ENCODE data around the gene NUP93. TPM values are rescaled to one million over a fixed set of nuclear protein-coding genes. Genes with fewer than 3 reads are reported as not detected.
"Not testable (repeated sequence)": the region's sequence is repeated elsewhere in the genome, so short reads cannot be mapped to it uniquely, and the experiment has no call there.

NUP93 gene
- polyA plus RNA-seq, 4 donors, result 14.1 to 32.1 (median 22.3) TPM

DNA sequence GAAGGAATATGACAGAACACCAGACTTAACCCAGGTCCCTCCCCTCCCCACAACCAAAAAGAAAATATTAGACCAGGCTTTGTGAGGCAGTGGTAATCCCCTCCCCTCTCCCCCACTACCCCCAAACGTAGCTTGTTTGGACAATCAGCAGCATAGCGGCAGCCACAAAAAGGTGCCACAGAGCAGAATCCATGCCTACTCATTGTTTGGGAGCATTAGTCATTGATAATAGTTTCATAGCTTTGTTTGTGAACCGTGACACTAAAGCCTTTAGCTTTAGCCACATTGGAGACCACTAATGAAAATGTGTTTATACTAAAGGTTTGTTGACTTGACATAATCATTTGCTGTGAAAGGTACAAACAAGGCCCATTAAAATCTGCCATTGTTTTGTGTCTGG, 65.1 kb downstream of the NUP93 start:
- WGBS, 3 donors, result 88 to 96% (median 91%) methylated on average over 3 of the region's 3 CpGs
- Histone ChIP-seq H3K27me3 (ENCODE audit: control insufficient read depth in 3 of 3, insufficient read depth in 3 of 3, low read length in 3 of 3) (no peaks in the 10 kb centered on the region), H3K36me3 (ENCODE audit: control insufficient read depth in 3 of 3, insufficient read depth in 2 of 3, low read depth in 1 of 3, low read length in 3 of 3) (peaks cover 0 to 3% (median 0%) of the 10 kb centered on the region in 3 donors), H3K27ac (ENCODE audit: low read depth in 1 of 3, low read length in 2 of 3) (no peak overlapping the region), H3K9me3 (ENCODE audit: control insufficient read depth in 2 of 2, insufficient read depth in 1 of 2, low read depth in 1 of 2, low read length in 1 of 2) (no peaks in the 10 kb centered on the region), H3K4me3 (ENCODE audit: low read depth in 1 of 3, low read length in 3 of 3) (no peak overlapping the region), H3K4me1 (ENCODE audit: control insufficient read depth in 3 of 3, insufficient read depth in 2 of 3, low read depth in 1 of 3, low read length in 2 of 3) (no peaks in the 10 kb centered on the region)
- no peak for DNase-seq
- no peak for FAIRE-seq

DNA sequence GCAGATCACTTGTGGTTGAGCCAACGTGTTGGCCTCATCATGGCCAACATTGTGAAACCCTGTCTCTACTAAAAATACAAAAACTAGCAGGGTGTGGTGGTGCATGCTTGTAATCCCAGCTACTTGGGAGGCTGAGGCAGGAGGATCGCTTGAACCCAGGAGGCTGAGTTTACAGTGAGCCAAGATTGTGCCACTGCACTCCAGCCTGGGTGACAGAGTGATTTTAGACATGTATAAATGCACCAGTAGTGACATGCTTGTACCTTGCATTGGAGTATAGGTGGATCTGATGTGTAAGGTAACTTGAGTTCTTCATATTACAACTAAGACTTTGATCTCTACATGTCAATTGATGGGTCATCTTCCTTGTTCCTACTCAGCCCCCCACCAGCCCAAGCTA, 67.1 kb downstream of the NUP93 start:
- not testable (repeated sequence) for H3K4me1 ChIP-seq (ENCODE audit: control insufficient read depth in 3 of 3, insufficient read depth in 2 of 3, low read depth in 1 of 3, low read length in 2 of 3); H3K36me3 ChIP-seq (ENCODE audit: control insufficient read depth in 3 of 3, insufficient read depth in 2 of 3, low read depth in 1 of 3, low read length in 3 of 3); H3K4me3 ChIP-seq (ENCODE audit: low read depth in 1 of 3, low read length in 3 of 3); FAIRE-seq; H3K27ac ChIP-seq (ENCODE audit: low read depth in 1 of 3, low read length in 2 of 3); H3K27me3 ChIP-seq (ENCODE audit: control insufficient read depth in 3 of 3, insufficient read depth in 3 of 3, low read length in 3 of 3); DNase-seq; H3K9me3 ChIP-seq (ENCODE audit: control insufficient read depth in 2 of 2, insufficient read depth in 1 of 2, low read depth in 1 of 2, low read length in 1 of 2)
- WGBS, 3 donors, result 91 to 97% (median 95%) methylated on average over 2 of the region's 2 CpGs

DNA sequence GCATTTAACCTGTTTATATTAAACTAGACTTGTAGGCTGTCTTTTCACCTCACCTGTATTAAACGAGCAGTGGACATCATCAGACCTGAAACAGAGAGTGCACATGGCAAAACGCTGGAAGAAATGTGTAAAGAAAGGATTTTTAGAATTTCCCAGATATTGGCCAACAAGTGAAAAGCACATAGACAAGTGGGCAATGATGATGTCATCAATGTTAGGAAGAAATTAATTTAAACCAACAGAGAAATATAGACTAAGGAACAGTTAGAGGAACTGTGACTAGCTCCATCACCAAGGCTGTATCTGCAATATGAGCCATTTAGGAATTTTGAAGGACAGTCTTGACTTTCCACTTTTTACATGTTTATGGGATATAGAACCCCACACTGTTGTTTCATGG, 67.9 kb downstream of the NUP93 start:
- no peaks in the 10 kb centered on the region for H3K4me1 ChIP-seq (ENCODE audit: control insufficient read depth in 3 of 3, insufficient read depth in 2 of 3, low read depth in 1 of 3, low read length in 2 of 3)
- DNase-seq, result no peak
- no peak overlapping the region for H3K27ac ChIP-seq (ENCODE audit: low read depth in 1 of 3, low read length in 2 of 3)
- H3K27me3 ChIP-seq (ENCODE audit: control insufficient read depth in 3 of 3, insufficient read depth in 3 of 3, low read length in 3 of 3), result no peaks in the 10 kb centered on the region
- no peaks in the 10 kb centered on the region for H3K9me3 ChIP-seq (ENCODE audit: control insufficient read depth in 2 of 2, insufficient read depth in 1 of 2, low read depth in 1 of 2, low read length in 1 of 2)
- WGBS, 3 donors, result 88 to 92% (median 89%) methylated on average over 2 of the region's 2 CpGs
- FAIRE-seq, result no peak
- H3K4me3 ChIP-seq (ENCODE audit: low read depth in 1 of 3, low read length in 3 of 3), result no peak overlapping the region
- H3K36me3 ChIP-seq (ENCODE audit: control insufficient read depth in 3 of 3, insufficient read depth in 2 of 3, low read depth in 1 of 3, low read length in 3 of 3), result peaks cover 0 to 3% (median 0%) of the 10 kb centered on the region in 3 donors

DNA sequence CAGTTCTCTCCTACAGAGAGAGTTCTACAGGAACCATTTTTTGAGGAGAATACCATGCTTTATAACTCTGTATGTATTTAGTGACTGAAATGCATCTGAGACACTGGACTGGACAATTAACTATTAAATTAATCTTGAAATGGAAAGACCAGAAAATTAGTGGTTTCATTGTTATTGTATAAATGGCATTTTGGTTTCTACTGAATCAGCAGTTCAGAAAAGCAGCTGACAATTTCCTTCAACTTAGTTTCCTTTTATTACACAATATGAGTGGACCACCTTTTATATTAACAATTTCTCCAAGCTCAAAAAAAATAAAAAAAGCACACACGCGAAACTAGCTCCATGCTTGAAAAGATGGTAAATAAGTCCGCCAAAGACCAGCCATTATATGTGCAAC, 69.0 kb downstream of the NUP93 start:
- FAIRE-seq (no peak), DNase-seq (no peak)
- WGBS, 3 donors, result 93 to 99% (median 98%) methylated on average over 3 of the region's 3 CpGs
- Histone ChIP-seq H3K4me3 (ENCODE audit: low read depth in 1 of 3, low read length in 3 of 3) (no peak overlapping the region), H3K9me3 (ENCODE audit: control insufficient read depth in 2 of 2, insufficient read depth in 1 of 2, low read depth in 1 of 2, low read length in 1 of 2) (no peaks in the 10 kb centered on the region), H3K27me3 (ENCODE audit: control insufficient read depth in 3 of 3, insufficient read depth in 3 of 3, low read length in 3 of 3) (no peaks in the 10 kb centered on the region), H3K4me1 (ENCODE audit: control insufficient read depth in 3 of 3, insufficient read depth in 2 of 3, low read depth in 1 of 3, low read length in 2 of 3) (no peaks in the 10 kb centered on the region), H3K27ac (ENCODE audit: low read depth in 1 of 3, low read length in 2 of 3) (no peak overlapping the region), H3K36me3 (ENCODE audit: control insufficient read depth in 3 of 3, insufficient read depth in 2 of 3, low read depth in 1 of 3, low read length in 3 of 3) (peaks cover 0 to 3% (median 0%) of the 10 kb centered on the region in 3 donors)

DNA sequence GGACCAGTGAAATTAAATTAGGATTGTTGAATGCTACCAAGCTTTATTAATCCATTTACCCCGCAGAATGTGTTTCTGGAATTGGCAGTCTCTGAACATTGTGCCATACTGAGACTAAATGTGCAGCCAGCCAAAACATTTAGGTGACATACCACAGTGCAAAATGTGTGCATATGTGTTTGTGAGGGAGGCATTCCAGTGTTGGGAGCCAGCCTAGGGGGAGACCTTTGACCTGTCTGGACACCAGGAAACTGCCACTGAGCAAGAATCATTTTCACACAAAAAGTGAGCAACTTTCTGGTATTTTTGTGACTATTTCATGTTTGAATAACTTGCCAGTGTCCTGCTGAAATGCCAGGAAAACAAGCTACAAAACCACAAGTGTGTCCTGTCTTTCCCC, 70.4 kb downstream of the NUP93 start:
- WGBS, 3 donors, result 87 to 96% (median 89%) methylated on average over 1 of the region's 1 CpG
- H3K27ac ChIP-seq (ENCODE audit: low read depth in 1 of 3, low read length in 2 of 3), result no peak overlapping the region
- no peak for FAIRE-seq
- no peaks in the 10 kb centered on the region for H3K27me3 ChIP-seq (ENCODE audit: control insufficient read depth in 3 of 3, insufficient read depth in 3 of 3, low read length in 3 of 3)
- no peak overlapping the region for H3K4me3 ChIP-seq (ENCODE audit: low read depth in 1 of 3, low read length in 3 of 3)
- H3K36me3 ChIP-seq (ENCODE audit: control insufficient read depth in 3 of 3, insufficient read depth in 2 of 3, low read depth in 1 of 3, low read length in 3 of 3), result peaks cover 0 to 6% (median under 1%) of the 10 kb centered on the region in 3 donors
- no peaks in the 10 kb centered on the region for H3K4me1 ChIP-seq (ENCODE audit: control insufficient read depth in 3 of 3, insufficient read depth in 2 of 3, low read depth in 1 of 3, low read length in 2 of 3)
- H3K9me3 ChIP-seq (ENCODE audit: control insufficient read depth in 2 of 2, insufficient read depth in 1 of 2, low read depth in 1 of 2, low read length in 1 of 2), result peaks cover 0 to 2% of the 10 kb centered on the region in 2 donors
- DNase-seq, result no peak

GRCh38 chr16:56801762-56802161, 71.8 kb downstream of the NUP93 start:
- H3K27me3 ChIP-seq (ENCODE audit: control insufficient read depth in 3 of 3, insufficient read depth in 3 of 3, low read length in 3 of 3), result no peaks in the 10 kb centered on the region
- H3K4me3 ChIP-seq (ENCODE audit: low read depth in 1 of 3, low read length in 3 of 3), result no peak overlapping the region
- DNase-seq (no peak), FAIRE-seq (no peak)
- H3K4me1 ChIP-seq (ENCODE audit: control insufficient read depth in 3 of 3, insufficient read depth in 2 of 3, low read depth in 1 of 3, low read length in 2 of 3), result no peaks in the 10 kb centered on the region
- H3K27ac ChIP-seq (ENCODE audit: low read depth in 1 of 3, low read length in 2 of 3), result no peak overlapping the region
- H3K36me3 ChIP-seq (ENCODE audit: control insufficient read depth in 3 of 3, insufficient read depth in 2 of 3, low read depth in 1 of 3, low read length in 3 of 3), result peaks cover 3 to 8% (median 5%) of the 10 kb centered on the region in 3 donors
- WGBS, 3 donors, result 79 to 90% (median 82%) methylated on average over 3 of the region's 3 CpGs
- H3K9me3 ChIP-seq (ENCODE audit: control insufficient read depth in 2 of 2, insufficient read depth in 1 of 2, low read depth in 1 of 2, low read length in 1 of 2), result peaks cover 0 to 2% of the 10 kb centered on the region in 2 donors

- no peaks in the 10 kb centered on the region for H3K27me3 ChIP-seq (ENCODE audit: control insufficient read depth in 3 of 3, insufficient read depth in 3 of 3, low read length in 3 of 3)
- no peaks in the 10 kb centered on the region for H3K4me1 ChIP-seq (ENCODE audit: control insufficient read depth in 3 of 3, insufficient read depth in 2 of 3, low read depth in 1 of 3, low read length in 2 of 3)
- no peak overlapping the region for H3K4me3 ChIP-seq (ENCODE audit: low read depth in 1 of 3, low read length in 3 of 3)
- no peak overlapping the region for H3K27ac ChIP-seq (ENCODE audit: low read depth in 1 of 3, low read length in 2 of 3)
- FAIRE-seq, result no peak
- 85 to 91% (median 88%) methylated on average over 3 of the region's 3 CpGs for WGBS, 3 donors
- peaks cover 6 to 13% (median 9%) of the 10 kb centered on the region in 3 donors for H3K36me3 ChIP-seq (ENCODE audit: control insufficient read depth in 3 of 3, insufficient read depth in 2 of 3, low read depth in 1 of 3, low read length in 3 of 3)
- DNase-seq, result no peak
- peaks cover 0 to 2% of the 10 kb centered on the region in 2 donors for H3K9me3 ChIP-seq (ENCODE audit: control insufficient read depth in 2 of 2, insufficient read depth in 1 of 2, low read depth in 1 of 2, low read length in 1 of 2)
Observed at GRCh38 chr16:56807011-56807675, 77.2 kb downstream of the NUP93 start.

DNA sequence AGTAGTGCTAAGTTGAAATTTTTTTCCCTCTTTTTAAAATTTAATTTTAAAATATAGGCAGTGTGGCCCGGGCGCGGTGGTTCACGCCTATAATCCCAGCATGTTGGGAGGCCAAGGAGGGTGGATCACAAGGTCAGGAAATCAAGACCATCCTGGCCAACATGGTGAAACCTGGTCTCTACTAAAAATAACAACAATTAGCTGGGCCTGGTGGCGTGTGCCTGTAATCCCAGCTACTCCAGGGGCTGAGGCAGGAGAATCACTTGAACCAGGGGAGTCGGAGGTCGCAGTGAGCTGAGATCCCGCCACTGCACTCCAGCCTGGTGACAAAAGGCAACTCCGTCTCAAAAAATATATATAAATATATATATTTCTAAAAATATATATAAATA, 77.7 kb downstream of the NUP93 start:
- H3K27me3 ChIP-seq (ENCODE audit: control insufficient read depth in 3 of 3, insufficient read depth in 3 of 3, low read length in 3 of 3); DNase-seq; H3K4me3 ChIP-seq (ENCODE audit: low read depth in 1 of 3, low read length in 3 of 3); FAIRE-seq; H3K9me3 ChIP-seq (ENCODE audit: control insufficient read depth in 2 of 2, insufficient read depth in 1 of 2, low read depth in 1 of 2, low read length in 1 of 2); H3K27ac ChIP-seq (ENCODE audit: low read depth in 1 of 3, low read length in 2 of 3); H3K4me1 ChIP-seq (ENCODE audit: control insufficient read depth in 3 of 3, insufficient read depth in 2 of 3, low read depth in 1 of 3, low read length in 2 of 3): not testable (repeated sequence)
- WGBS, 3 donors, result 96 to 98% (median 96%) methylated on average over 9 of the region's 9 CpGs
- peaks cover 6 to 13% (median 9%) of the 10 kb centered on the region in 3 donors for H3K36me3 ChIP-seq (ENCODE audit: control insufficient read depth in 3 of 3, insufficient read depth in 2 of 3, low read depth in 1 of 3, low read length in 3 of 3)

GRCh38 chr16:56810954-56811353, 81.0 kb downstream of the NUP93 start:
- H3K36me3 ChIP-seq (ENCODE audit: control insufficient read depth in 3 of 3, insufficient read depth in 2 of 3, low read depth in 1 of 3, low read length in 3 of 3), result peaks cover 4 to 8% (median 6%) of the 10 kb centered on the region in 3 donors
- DNase-seq, result no peak
- H3K9me3 ChIP-seq (ENCODE audit: control insufficient read depth in 2 of 2, insufficient read depth in 1 of 2, low read depth in 1 of 2, low read length in 1 of 2), result no peaks in the 10 kb centered on the region
- no peaks in the 10 kb centered on the region for H3K27me3 ChIP-seq (ENCODE audit: control insufficient read depth in 3 of 3, insufficient read depth in 3 of 3, low read length in 3 of 3)
- H3K4me3 ChIP-seq (ENCODE audit: low read depth in 1 of 3, low read length in 3 of 3), result no peak overlapping the region
- no peak overlapping the region for H3K27ac ChIP-seq (ENCODE audit: low read depth in 1 of 3, low read length in 2 of 3)
- no peaks in the 10 kb centered on the region for H3K4me1 ChIP-seq (ENCODE audit: control insufficient read depth in 3 of 3, insufficient read depth in 2 of 3, low read depth in 1 of 3, low read length in 2 of 3)
- FAIRE-seq, result no peak
